ENCODE results near the gene CYB561.
A peak's percentile ranks its signal among the peaks of the same experiment; 100 is the strongest.

The CYB561 gene

GRCh38 chr17:63448655-63449054, 2.5 kb upstream of the CYB561 start:
- no peak for DNase-seq

- DNase-seq = peak; percentile 75
Observed at GRCh38 chr17:63447471-63448009, 1.4 kb upstream of the CYB561 start.

GRCh38 chr17:63446753-63447470, 806 bp upstream of the CYB561 start:
- DNase-seq = peak; percentile 91

- DNase-seq = peak; percentile 70
Observed at GRCh38 chr17:63445571-63445953, 544 bp downstream of the CYB561 start.

GRCh38 chr17:63445065-63445464, 1.0 kb downstream of the CYB561 start:
- peak; percentile 43 for DNase-seq

GRCh38 chr17:63444457-63444856, 1.6 kb downstream of the CYB561 start:
- no peak for DNase-seq

- no peak for DNase-seq
Observed at GRCh38 chr17:63443053-63443452, 3.1 kb downstream of the CYB561 start.

GRCh38 chr17:63442549-63443035, 3.5 kb downstream of the CYB561 start:
- no peak for DNase-seq

- no peak for DNase-seq
Observed at GRCh38 chr17:63442074-63442473, 4.0 kb downstream of the CYB561 start.

GRCh38 chr17:63441654-63442053, 4.5 kb downstream of the CYB561 start:
- DNase-seq = no peak

- DNase-seq = no peak
Observed at GRCh38 chr17:63440770-63441335, 5.3 kb downstream of the CYB561 start.

- no peak for DNase-seq
Observed at GRCh38 chr17:63440127-63440769, 5.9 kb downstream of the CYB561 start.

- DNase-seq = no peak
Observed at GRCh38 chr17:63439687-63440086, 6.4 kb downstream of the CYB561 start.

GRCh38 chr17:63438092-63439051, 7.7 kb downstream of the CYB561 start:
- DNase-seq = no peak

GRCh38 chr17:63437287-63438091, 8.6 kb downstream of the CYB561 start:
- DNase-seq = no peak

GRCh38 chr17:63436523-63437110, 9.5 kb downstream of the CYB561 start:
- peak; percentile 15 for DNase-seq

- peak; percentile 38 for DNase-seq
Observed at GRCh38 chr17:63435681-63436522, 10.2 kb downstream of the CYB561 start.

GRCh38 chr17:63434951-63435571, 11.0 kb downstream of the CYB561 start:
- no peak for DNase-seq

GRCh38 chr17:63433746-63434591, 12.1 kb downstream of the CYB561 start:
- no peak for DNase-seq
